Measurements from ENCODE around the gene TARS1. TPM values are rescaled to one million over a fixed set of nuclear protein-coding genes. Genes with fewer than 3 reads are reported as not detected.

Gene TARS1
- total and polyA plus RNA-seq, 4 experiments from 2014 or later: 51.9 to 126 (median 86.0) TPM

DNA sequence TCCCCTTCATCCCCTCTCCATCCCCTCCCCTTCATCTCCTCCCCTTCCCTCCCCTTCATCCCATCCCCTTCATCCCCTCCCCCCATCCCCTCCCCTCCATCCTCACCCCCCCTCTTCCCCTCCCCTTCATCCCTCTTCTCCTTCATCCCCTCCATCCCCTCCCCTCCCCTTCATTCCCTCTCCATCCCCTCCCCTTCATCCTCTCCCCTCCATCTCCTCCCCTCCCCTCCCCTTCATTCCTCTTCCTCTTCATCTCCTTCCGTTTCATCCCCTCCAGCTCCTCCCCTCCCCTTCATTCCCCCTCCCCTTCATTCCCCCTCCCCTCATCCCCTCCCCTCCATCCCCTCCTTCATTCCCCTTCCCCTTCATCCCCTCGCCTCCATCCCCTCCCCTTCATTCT, 40.1 kb downstream of the TARS1 start:
- no peak for DNase-seq
- CTCF ChIA-PET (ENCODE audit: partially characterized antibody): no interaction called here
- no peaks in the 10 kb centered on the region for H3K27me3 ChIP-seq (ENCODE audit: insufficient read depth, low read length)
- POLR2A ChIA-PET (ENCODE audit: partially characterized antibody): no interaction called here
- no peak overlapping the region for H3K4me3 Mint-ChIP-seq
- H3K36me3 ChIP-seq (ENCODE audit: insufficient read depth, low read length): no peaks in the 10 kb centered on the region
- no peak overlapping the region for H3K27ac Mint-ChIP-seq
- H3K9me3 Mint-ChIP-seq: no peaks in the 10 kb centered on the region
- no peaks in the 10 kb centered on the region for H3K4me1 Mint-ChIP-seq
- intact Hi-C loops (cut with micrococcal nuclease): no loop called here
- peaks cover 15 to 22% of the 10 kb centered on the region in 2 donors for H3K36me3 Mint-ChIP-seq
- H3K9me3 ChIP-seq (ENCODE audit: control insufficient read depth in 1 of 2, low read length in 2 of 2): no peaks in the 10 kb centered on the region
- H3K27me3 Mint-ChIP-seq: no peaks in the 10 kb centered on the region
- H3K4me1 ChIP-seq (ENCODE audit: insufficient read depth, low read length): no peaks in the 10 kb centered on the region
- H3K4me3 ChIP-seq (ENCODE audit: low read length in 2 of 2): no peak overlapping the region
- H3K27ac ChIP-seq (ENCODE audit: low read depth, low read length): no peak overlapping the region

DNA sequence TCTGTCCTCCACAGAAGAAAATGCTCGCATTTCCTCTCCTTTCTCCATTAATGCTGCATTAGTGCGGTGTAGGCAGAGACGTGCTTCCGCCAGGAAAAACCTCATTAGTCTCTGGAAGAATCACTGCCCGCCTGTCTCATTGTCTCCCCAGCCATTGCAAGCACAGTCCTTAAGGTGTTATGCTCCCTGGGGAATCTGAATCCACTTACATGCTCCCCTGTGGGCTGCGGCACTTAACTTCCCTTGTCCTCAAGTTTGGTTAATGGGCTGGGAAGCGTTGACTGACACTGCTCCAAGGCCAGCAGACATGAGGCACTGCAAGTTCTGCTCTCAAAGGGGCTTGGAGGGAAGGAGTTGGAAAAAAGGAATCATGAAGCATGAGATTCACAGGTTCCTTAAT, 41.6 kb downstream of the TARS1 start:
- Mint-ChIP-seq H3K27ac (no peak overlapping the region), H3K36me3 (peaks cover 4 to 10% of the 10 kb centered on the region in 2 donors), H3K4me3 (no peak overlapping the region), H3K9me3 (no peaks in the 10 kb centered on the region), H3K4me1 (no peaks in the 10 kb centered on the region), H3K27me3 (no peaks in the 10 kb centered on the region)
- Histone ChIP-seq H3K27ac (ENCODE audit: low read depth, low read length) (no peak overlapping the region), H3K9me3 (ENCODE audit: control insufficient read depth in 1 of 2, low read length in 2 of 2) (no peaks in the 10 kb centered on the region), H3K36me3 (ENCODE audit: insufficient read depth, low read length) (no peaks in the 10 kb centered on the region), H3K4me1 (ENCODE audit: insufficient read depth, low read length) (no peaks in the 10 kb centered on the region), H3K4me3 (ENCODE audit: low read length in 2 of 2) (no peak overlapping the region), H3K27me3 (ENCODE audit: insufficient read depth, low read length) (no peaks in the 10 kb centered on the region)
- intact Hi-C loops (cut with micrococcal nuclease): no loop called here
- ChIA-PET CTCF (ENCODE audit: partially characterized antibody) (no interaction called here), POLR2A (ENCODE audit: partially characterized antibody) (no interaction called here)
- no peak for DNase-seq

DNA sequence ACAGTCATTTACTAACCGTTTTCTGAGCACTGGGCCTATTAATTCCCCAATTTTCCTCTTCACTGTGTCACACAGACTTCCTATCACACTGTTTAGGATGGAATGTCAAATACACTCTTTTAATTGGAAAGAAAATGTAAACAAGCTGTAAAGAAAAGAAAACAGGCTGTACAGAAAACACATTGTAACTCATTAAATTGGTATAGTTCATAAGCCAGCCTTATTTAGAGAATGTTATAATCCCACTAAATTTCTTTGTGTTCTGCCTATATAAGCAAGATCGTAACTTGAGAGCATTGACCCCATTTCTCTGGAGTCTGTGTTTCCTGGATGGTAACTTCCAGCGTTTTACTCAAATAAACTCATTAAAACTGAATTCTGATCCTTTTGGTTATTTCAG, 46.5 kb downstream of the TARS1 start:
- Mint-ChIP-seq H3K4me3 (no peak overlapping the region), H3K36me3 (no peaks in the 10 kb centered on the region), H3K27ac (no peak overlapping the region), H3K9me3 (no peaks in the 10 kb centered on the region), H3K27me3 (no peaks in the 10 kb centered on the region), H3K4me1 (no peaks in the 10 kb centered on the region)
- H3K27ac ChIP-seq (ENCODE audit: low read depth, low read length): no peak overlapping the region
- H3K27me3 ChIP-seq (ENCODE audit: insufficient read depth, low read length): no peaks in the 10 kb centered on the region
- intact Hi-C loops (cut with micrococcal nuclease): no loop called here
- no peaks in the 10 kb centered on the region for H3K36me3 ChIP-seq (ENCODE audit: insufficient read depth, low read length)
- H3K4me3 ChIP-seq (ENCODE audit: low read length in 2 of 2): no peak overlapping the region
- DNase-seq: no peak
- no peaks in the 10 kb centered on the region for H3K4me1 ChIP-seq (ENCODE audit: insufficient read depth, low read length)
- CTCF ChIA-PET (ENCODE audit: partially characterized antibody): no interaction called here
- POLR2A ChIA-PET (ENCODE audit: partially characterized antibody): no interaction called here
- no peaks in the 10 kb centered on the region for H3K9me3 ChIP-seq (ENCODE audit: control insufficient read depth in 1 of 2, low read length in 2 of 2)

DNA sequence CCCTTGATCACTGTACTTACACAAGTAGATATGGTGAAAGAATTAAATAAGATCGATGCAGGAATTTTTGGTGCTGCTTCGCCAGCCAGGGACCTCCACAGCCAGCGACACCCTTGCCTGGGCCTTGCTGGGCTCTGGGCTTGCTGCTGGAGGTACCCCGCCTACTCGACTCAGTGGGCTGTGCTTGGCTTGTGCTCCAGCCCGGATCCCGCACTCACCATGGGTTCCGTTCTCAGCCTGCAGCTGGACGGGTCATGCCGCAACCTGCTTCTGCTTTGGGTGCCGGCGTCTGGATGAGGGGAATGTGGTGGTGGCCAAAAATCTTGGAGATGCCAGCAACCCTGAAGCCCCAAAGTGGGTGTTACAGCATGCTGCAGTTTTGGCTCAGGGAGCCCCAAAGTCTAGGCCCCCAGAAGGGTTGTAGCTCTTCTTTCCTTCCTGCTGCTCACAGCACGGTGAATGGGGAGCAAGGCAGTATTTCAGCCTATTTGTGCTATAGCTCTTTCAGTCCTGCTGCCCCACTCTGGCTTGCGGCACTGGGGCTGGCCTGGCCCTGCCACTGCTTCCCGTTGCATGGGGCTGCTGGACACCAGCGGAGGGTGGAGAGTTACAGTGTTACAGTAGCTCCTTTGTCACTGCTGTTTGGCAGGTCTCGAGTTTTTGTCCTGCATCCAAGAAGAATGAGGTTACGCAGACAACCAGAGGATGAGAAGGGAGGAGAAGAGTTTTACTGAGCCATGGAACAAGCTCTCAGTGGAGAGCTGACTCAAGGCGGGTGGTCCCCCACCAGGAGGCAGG, 48.0 kb downstream of the TARS1 start:
- Histone ChIP-seq H3K36me3 (ENCODE audit: insufficient read depth, low read length) (no peaks in the 10 kb centered on the region), H3K4me3 (ENCODE audit: low read length in 2 of 2) (no peak overlapping the region), H3K4me1 (ENCODE audit: insufficient read depth, low read length) (no peaks in the 10 kb centered on the region), H3K27ac (ENCODE audit: low read depth, low read length) (no peak overlapping the region), H3K9me3 (ENCODE audit: control insufficient read depth in 1 of 2, low read length in 2 of 2) (no peaks in the 10 kb centered on the region), H3K27me3 (ENCODE audit: insufficient read depth, low read length) (no peaks in the 10 kb centered on the region)
- H3K4me1 Mint-ChIP-seq: no peaks in the 10 kb centered on the region
- CTCF ChIA-PET (ENCODE audit: partially characterized antibody): interaction anchor here (0.7 kb wide), 1 partner anchor 959 kb away, joined by 3 read pairs; no protein-coding TSS in a partner anchor
- H3K4me3 Mint-ChIP-seq: no peak overlapping the region
- no peaks in the 10 kb centered on the region for H3K27me3 Mint-ChIP-seq
- POLR2A ChIA-PET (ENCODE audit: partially characterized antibody): no interaction called here
- H3K9me3 Mint-ChIP-seq: peaks cover 0 to 2% (median 0%) of the 10 kb centered on the region in 8 donors
- H3K27ac Mint-ChIP-seq: peak overlapping the region in 1 of 7 donors; percentile 10
- intact Hi-C loops (cut with micrococcal nuclease): no loop called here
- DNase-seq: no peak
- no peaks in the 10 kb centered on the region for H3K36me3 Mint-ChIP-seq

DNA sequence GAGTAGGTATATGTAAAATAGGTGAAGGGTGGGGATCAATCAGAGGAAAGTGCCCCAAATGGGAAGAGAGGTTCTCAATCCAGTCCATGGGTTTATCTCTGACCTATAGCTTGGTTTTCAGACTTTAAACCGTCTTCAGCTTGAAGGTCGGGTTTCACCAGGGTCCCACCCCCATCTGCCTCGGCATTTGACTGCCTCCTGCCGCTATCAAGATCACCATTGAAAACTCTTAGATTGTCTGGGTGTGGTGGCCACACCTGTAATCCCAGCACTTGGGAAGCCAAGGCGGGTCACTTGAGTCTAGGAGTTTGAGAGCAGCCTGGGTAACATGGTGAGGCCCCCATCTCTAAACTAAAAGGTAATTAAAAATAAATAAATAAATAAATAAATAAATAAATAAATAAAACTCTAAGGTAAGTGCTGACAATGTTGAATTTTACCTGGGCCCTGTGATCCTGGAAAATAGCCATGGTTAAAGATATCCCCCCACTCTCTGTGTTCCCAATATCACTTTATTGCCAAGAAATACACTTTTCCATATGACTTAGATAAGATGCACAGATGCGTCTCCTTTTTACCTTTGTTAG, 48.8 kb downstream of the TARS1 start:
- Mint-ChIP-seq H3K27ac (no peak overlapping the region), H3K9me3 (peaks cover 0 to 2% (median 0%) of the 10 kb centered on the region in 8 donors), H3K36me3 (no peaks in the 10 kb centered on the region), H3K4me3 (no peak overlapping the region), H3K4me1 (peaks cover 0 to 6% (median 3%) of the 10 kb centered on the region in 4 donors), H3K27me3 (no peaks in the 10 kb centered on the region)
- intact Hi-C loops (cut with micrococcal nuclease): no loop called here
- ChIA-PET POLR2A (ENCODE audit: partially characterized antibody) (no interaction called here), CTCF (ENCODE audit: partially characterized antibody) (no interaction called here)
- no peaks in the 10 kb centered on the region for H3K9me3 ChIP-seq (ENCODE audit: control insufficient read depth in 1 of 2, low read length in 2 of 2)
- no peak for DNase-seq
- no peak overlapping the region for H3K27ac ChIP-seq (ENCODE audit: low read depth, low read length)
- H3K4me3 ChIP-seq (ENCODE audit: low read length in 2 of 2): no peak overlapping the region
- H3K36me3 ChIP-seq (ENCODE audit: insufficient read depth, low read length): no peaks in the 10 kb centered on the region
- no peaks in the 10 kb centered on the region for H3K27me3 ChIP-seq (ENCODE audit: insufficient read depth, low read length)
- no peaks in the 10 kb centered on the region for H3K4me1 ChIP-seq (ENCODE audit: insufficient read depth, low read length)

DNA sequence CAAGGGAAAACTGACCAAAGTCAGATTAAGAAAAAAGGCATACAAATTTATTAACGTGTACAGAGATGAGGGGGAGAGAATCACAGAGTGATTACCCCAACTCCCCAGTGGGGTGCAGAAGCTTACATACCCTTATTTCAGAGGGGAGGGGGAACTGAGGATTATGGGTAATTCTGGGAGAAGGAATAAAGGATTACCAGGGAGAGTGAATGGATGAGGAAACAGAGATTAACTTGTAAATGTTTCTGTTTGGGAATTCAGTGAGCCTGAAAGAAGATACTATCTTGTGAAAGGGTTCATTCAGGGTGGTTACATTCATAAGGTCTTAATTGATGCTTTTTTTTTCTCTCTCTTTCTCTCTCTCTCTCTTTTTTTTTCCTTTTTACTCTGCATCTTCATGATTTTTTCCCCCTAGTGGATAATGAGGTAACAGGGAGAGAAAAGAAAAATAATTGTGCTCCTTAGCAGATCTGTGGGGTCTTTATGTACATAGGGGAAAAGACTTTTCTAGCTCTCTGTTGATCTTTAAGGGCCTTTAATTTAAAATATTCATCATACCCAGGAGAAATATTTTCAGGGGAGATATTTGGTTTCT, 49.4 kb downstream of the TARS1 start:
- Histone ChIP-seq H3K27ac (ENCODE audit: low read depth, low read length) (no peak overlapping the region), H3K27me3 (ENCODE audit: insufficient read depth, low read length) (no peaks in the 10 kb centered on the region), H3K4me3 (ENCODE audit: low read length in 2 of 2) (no peak overlapping the region), H3K9me3 (ENCODE audit: control insufficient read depth in 1 of 2, low read length in 2 of 2) (no peaks in the 10 kb centered on the region), H3K36me3 (ENCODE audit: insufficient read depth, low read length) (no peaks in the 10 kb centered on the region), H3K4me1 (ENCODE audit: insufficient read depth, low read length) (no peaks in the 10 kb centered on the region)
- no peak for DNase-seq
- Mint-ChIP-seq H3K27me3 (no peaks in the 10 kb centered on the region), H3K4me3 (no peak overlapping the region), H3K9me3 (peaks cover 0 to 2% (median 0%) of the 10 kb centered on the region in 8 donors), H3K27ac (no peak overlapping the region), H3K36me3 (no peaks in the 10 kb centered on the region), H3K4me1 (peaks cover 0 to 7% (median 3%) of the 10 kb centered on the region in 4 donors)
- POLR2A ChIA-PET (ENCODE audit: partially characterized antibody): no interaction called here
- CTCF ChIA-PET (ENCODE audit: partially characterized antibody): interaction anchor here (1.1 kb wide), 1 partner anchor 12 kb away, joined by 4 read pairs; no protein-coding TSS in a partner anchor
- intact Hi-C loops (cut with micrococcal nuclease): no loop called here

DNA sequence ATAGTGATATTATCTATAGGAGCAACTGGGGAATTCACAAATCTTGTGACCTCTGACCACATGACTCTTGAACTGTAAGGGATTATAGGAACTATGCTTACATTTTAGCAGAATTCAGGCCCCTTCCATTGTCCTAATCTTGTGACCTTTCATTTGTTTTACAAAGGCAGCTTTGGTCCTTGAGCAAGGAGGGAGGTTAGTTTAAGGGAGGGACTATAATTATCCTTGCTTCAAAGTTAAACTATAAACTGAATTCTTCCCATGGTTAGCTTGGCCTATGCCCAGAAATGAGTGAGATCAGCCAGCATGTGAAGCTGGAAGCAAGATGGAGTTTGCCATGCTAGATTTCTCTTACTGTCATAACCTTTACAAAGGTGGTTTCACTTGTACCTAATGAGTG, 51.2 kb downstream of the TARS1 start:
- no peak overlapping the region for H3K4me3 Mint-ChIP-seq
- H3K27ac Mint-ChIP-seq: no peak overlapping the region
- CTCF ChIA-PET (ENCODE audit: partially characterized antibody): no interaction called here

More for the DNA sequence above, 51.2 kb downstream of the TARS1 start:
- Histone ChIP-seq H3K9me3 (ENCODE audit: control insufficient read depth in 1 of 2, low read length in 2 of 2) (no peaks in the 10 kb centered on the region), H3K4me1 (ENCODE audit: insufficient read depth, low read length) (no peaks in the 10 kb centered on the region), H3K27me3 (ENCODE audit: insufficient read depth, low read length) (no peaks in the 10 kb centered on the region), H3K4me3 (ENCODE audit: low read length in 2 of 2) (no peak overlapping the region), H3K27ac (ENCODE audit: low read depth, low read length) (no peak overlapping the region), H3K36me3 (ENCODE audit: insufficient read depth, low read length) (no peaks in the 10 kb centered on the region)
- Mint-ChIP-seq H3K4me1 (peaks cover 0 to 7% (median 3%) of the 10 kb centered on the region in 4 donors), H3K9me3 (peaks cover 0 to 2% (median 0%) of the 10 kb centered on the region in 8 donors), H3K27me3 (no peaks in the 10 kb centered on the region), H3K36me3 (no peaks in the 10 kb centered on the region)
- DNase-seq: no peak
- POLR2A ChIA-PET (ENCODE audit: partially characterized antibody): no interaction called here
- intact Hi-C loops (cut with micrococcal nuclease): no loop called here
